H1 (cell line): ENCODE measurements around the gene NMU. TPM values are rescaled to one million over a fixed set of nuclear protein-coding genes. Genes with fewer than 3 reads are reported as not detected.

Source experiments
- CTCF ChIP-seq, 3 experiments: IDR thresholded peaks; 1 replicate in 2 of 3; 2 replicates in 1 of 3; pipeline versions ENCODE4 v1.5.1 to v1.6.1; 2011; ENCODE audit warnings: low read length in 3 of 3, mild to moderate bottlenecking in 3 of 3, inconsistent platforms in 2 of 3, low read depth in 1 of 3, moderate library complexity in 1 of 3; ENCODE audit not compliant: insufficient read depth in 1 of 3; ENCODE audit errors: control extremely low read depth in 1 of 3
- polyA plus RNA-seq, 7 experiments: library from polyadenylated mRNA; depleted of rRNA in 3 of 7; stranded (reverse) in 5 of 7; unstranded in 2 of 7; fragments of >200 nt in 5 of 7; fragments of 200-250 nt in 2 of 7; gene quantifications; 1 replicate in 5 of 7; 2 replicates in 1 of 7; 4 replicates in 1 of 7; pipeline versions ENCODE4 v1.2.1 to v1.2.3, GENCODE V29; 2011 to 2013; ENCODE audit warnings: missing spikeins in 2 of 7, mixed read lengths in 2 of 7
- total RNA-seq: library from RNA; stranded (reverse); fragmentation: NEBNext Ultra II Directional; extraction: Animal tissue kit (Norgen Biotek cat#: 25700); gene quantifications from 2 replicates; pipeline ENCODE4 v1.2.1, GENCODE V29; 2021

Gene NMU
- total and polyA plus RNA-seq, 2 of the 8 experiments (the other 6 are each of a cell fraction or from before 2014, with no cell fraction given): 30.5 to 50.4 TPM

DNA sequence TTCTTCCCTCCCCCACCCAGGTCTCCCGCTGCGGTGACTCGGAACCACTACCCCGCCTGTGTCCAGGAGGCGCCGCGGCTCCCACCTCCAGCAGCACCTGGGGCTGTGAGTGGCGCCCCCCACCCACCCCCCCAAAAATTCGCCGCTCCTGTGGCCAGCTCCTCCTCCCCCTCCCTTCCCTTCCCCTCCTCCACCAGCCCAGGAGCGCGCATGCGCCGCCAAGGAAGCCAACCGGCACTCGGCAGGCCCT, 89.7 kb downstream of the NMU start (continued):
- no peak for TF ChIP-seq CTCF (IDR thresholded peaks at IDR 0.05; ENCODE audit: control extremely low read depth in 1 of 3, insufficient read depth in 1 of 3, low read depth in 1 of 3, low read length in 3 of 3)
